KMS-11 (cell line): Measurements from ENCODE around the gene ATP6V1C2.
A peak's percentile ranks its signal among the peaks of the same experiment; 100 is the strongest.

ENCODE experiments used
- H2AFZ ChIP-seq: fragments of 200-600 bp; sonication (generic); 2 replicates; pipeline ENCODE4 v1.6.1; 2016; ENCODE audit warnings: antibody characterized with exemption, mixed run types, low read depth
- H3K27ac ChIP-seq: fragments of 200-600 bp; sonication (generic); 2 replicates; pipeline ENCODE4 v1.6.1; 2016; ENCODE audit warnings: mild to moderate bottlenecking, mixed run types
- H3K27me3 ChIP-seq: fragments of 200-600 bp; sonication (generic); 2 replicates; pipeline ENCODE4 v1.6.1; 2017; ENCODE audit warnings: mild to moderate bottlenecking, low read depth, mixed run types, moderate library complexity; ENCODE audit not compliant: insufficient read depth
- H3K36me3 ChIP-seq: fragments of 200-600 bp; sonication (generic); 2 replicates; pipeline ENCODE4 v1.6.1; 2017; ENCODE audit warnings: mild to moderate bottlenecking, mixed run types; ENCODE audit not compliant: insufficient read depth
- H3K4me1 ChIP-seq: fragments of 200-600 bp; sonication (generic); 2 replicates; pipeline ENCODE4 v1.6.1; 2016; ENCODE audit warnings: mild to moderate bottlenecking, low read depth, mixed run types; ENCODE audit not compliant: poor library complexity, severe bottlenecking
- H3K4me2 ChIP-seq: fragments of 200-600 bp; sonication (generic); 2 replicates; pipeline ENCODE4 v1.7.0; 2016; ENCODE audit warnings: mild to moderate bottlenecking, mixed run types
- H3K4me3 ChIP-seq: fragments of 200-600 bp; sonication (generic); IDR thresholded peaks from 2 replicates; pipeline ENCODE4 v1.6.1; 2017; ENCODE audit warnings: low read depth, low read length, mixed read lengths; ENCODE audit not compliant: insufficient read depth
- H3K79me2 ChIP-seq: fragments of 200-600 bp; sonication (generic); 2 replicates; pipeline ENCODE4 v1.6.1; 2016; ENCODE audit warnings: low read depth, mixed run types; ENCODE audit not compliant: insufficient read depth
- H3K9ac ChIP-seq: fragments of 200-600 bp; sonication (generic); 2 replicates; pipeline ENCODE4 v1.6.1; 2016; ENCODE audit warnings: mild to moderate bottlenecking, mixed run types
- H4K20me1 ChIP-seq: fragments of 200-600 bp; sonication (generic); 2 replicates; pipeline ENCODE4 v1.6.1; 2016; ENCODE audit warnings: mild to moderate bottlenecking, mixed run types; ENCODE audit not compliant: insufficient read depth
- CTCF ChIP-seq: fragments of 200-600 bp; sonication (generic); conservative IDR thresholded peaks from 2 replicates; pipeline ENCODE4 v1.6.1; 2017; ENCODE audit warnings: low read depth, mild to moderate bottlenecking, antibody characterized with exemption, low read length, moderate library complexity, mixed read lengths

Gene ATP6V1C2

DNA sequence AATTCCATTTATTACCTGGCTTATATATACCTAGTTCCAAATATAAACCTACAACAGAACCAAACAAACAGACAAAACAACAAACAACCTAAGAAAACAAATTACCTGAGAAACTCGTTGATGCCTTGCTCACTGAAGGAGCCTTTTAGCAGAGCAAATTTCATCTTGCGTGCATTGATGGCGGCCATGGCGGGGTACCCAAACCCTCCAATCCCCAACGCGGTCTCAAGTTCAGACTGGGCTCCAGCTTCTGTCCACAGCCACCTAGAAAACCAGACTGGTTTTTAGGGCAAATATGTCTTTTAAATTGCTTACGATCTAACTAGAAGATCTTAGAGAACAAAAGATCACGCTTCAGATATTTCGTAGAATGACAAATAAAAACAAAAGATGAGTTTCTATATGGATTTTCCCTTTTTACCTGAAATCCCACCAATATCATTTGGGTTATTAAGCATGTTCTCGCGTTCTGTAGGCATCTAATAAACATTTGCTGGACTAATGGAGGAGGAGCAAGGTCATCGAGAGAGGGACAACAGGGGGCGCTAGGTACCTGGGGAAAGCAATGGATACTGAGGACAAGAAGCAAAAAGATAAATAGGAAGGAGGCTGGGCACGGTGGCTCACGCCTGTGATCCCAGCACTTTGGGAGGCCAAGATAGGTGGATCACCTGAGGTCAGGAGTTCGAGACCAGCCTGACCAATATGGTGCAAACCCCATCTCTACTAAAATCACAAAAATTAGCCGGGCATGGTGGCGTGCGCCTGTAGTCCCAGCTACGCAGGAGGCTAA, 65.9 kb downstream of the ATP6V1C2 start:
- no peaks in the 10 kb centered on the region for H3K27me3 ChIP-seq
- peaks cover 33% of the 10 kb centered on the region for H3K4me1 ChIP-seq
- peak; percentile 45 for TF ChIP-seq CTCF
- H2AFZ ChIP-seq, result no peak overlapping the region
- H3K9ac ChIP-seq, result no peak overlapping the region
- H3K4me3 ChIP-seq, result no peak overlapping the region
- H3K4me2 ChIP-seq, result no peak overlapping the region
- peaks cover 25% of the 10 kb centered on the region for H3K79me2 ChIP-seq
- H4K20me1 ChIP-seq, result no peaks in the 10 kb centered on the region
- no peak overlapping the region for H3K27ac ChIP-seq
- peaks cover 30% of the 10 kb centered on the region for H3K36me3 ChIP-seq

GRCh38 chr2:10788855-10789254, 67.4 kb downstream of the ATP6V1C2 start:
- H3K4me3 ChIP-seq, result no peak overlapping the region
- H3K36me3 ChIP-seq, result peaks cover 34% of the 10 kb centered on the region
- H3K4me1 ChIP-seq, result peaks cover 48% of the 10 kb centered on the region
- H3K9ac ChIP-seq, result no peak overlapping the region
- H3K27me3 ChIP-seq, result no peaks in the 10 kb centered on the region
- peaks cover 31% of the 10 kb centered on the region for H3K79me2 ChIP-seq
- H4K20me1 ChIP-seq, result peaks cover 3% of the 10 kb centered on the region; the same call in 1 of the 2 replicates
- H3K4me2 ChIP-seq, result no peak overlapping the region
- no peak for TF ChIP-seq CTCF
- H2AFZ ChIP-seq, result no peak overlapping the region
- H3K27ac ChIP-seq, result no peak overlapping the region

- Histone ChIP-seq H3K9ac (no peak overlapping the region), H3K27ac (peak overlapping the region; percentile 71)
Measured at GRCh38 chr2:10790228-10790973, 69.0 kb downstream of the ATP6V1C2 start.

More at GRCh38 chr2:10790228-10790973, 69.0 kb downstream of the ATP6V1C2 start:
- Histone ChIP-seq H3K27me3 (no peaks in the 10 kb centered on the region), H3K4me2 (peak overlapping the region; percentile 53; the same call in 1 of the 2 replicates), H3K36me3 (peaks cover 30% of the 10 kb centered on the region), H3K79me2 (peaks cover 41% of the 10 kb centered on the region), H2AFZ (no peak overlapping the region), H3K4me1 (peaks cover 63% of the 10 kb centered on the region), H4K20me1 (peaks cover 3% of the 10 kb centered on the region; the same call in 1 of the 2 replicates), H3K4me3 (no peak overlapping the region)
- no peak for TF ChIP-seq CTCF
